HG03095 (cell line): Measurements from ENCODE around the gene ZNF785.
"Not testable (repeated sequence)": the region's sequence is repeated elsewhere in the genome, so short reads cannot be mapped to it uniquely, and the experiment has no call there.

Experiments
- ATAC-seq: cut with Tn5 transposase; IDR thresholded peaks from one replicate; pipeline ENCODE4 v1.9.1; 2021; ENCODE audit warnings: moderate library complexity; ENCODE audit not compliant: unreplicated experiment

The ZNF785 gene

GRCh38 chr16:30602616-30603277, 17.2 kb upstream of the ZNF785 start:
- no peak for ATAC-seq

- no peak for ATAC-seq
Observed at GRCh38 chr16:30601966-30602365, 16.5 kb upstream of the ZNF785 start.

GRCh38 chr16:30600929-30601328, 15.4 kb upstream of the ZNF785 start:
- no peak for ATAC-seq

- ATAC-seq, result no peak
Observed at GRCh38 chr16:30600215-30600614, 14.7 kb upstream of the ZNF785 start.

- no peak for ATAC-seq
Observed at GRCh38 chr16:30592871-30593270, 7.4 kb upstream of the ZNF785 start.

- ATAC-seq, result not testable (repeated sequence)
Observed at GRCh38 chr16:30590869-30591268, 5.4 kb upstream of the ZNF785 start.

- ATAC-seq, result not testable (repeated sequence)
Observed at GRCh38 chr16:30589582-30589981, 4.1 kb upstream of the ZNF785 start.

- ATAC-seq, result no peak
Observed at GRCh38 chr16:30588651-30589050, 3.2 kb upstream of the ZNF785 start.

GRCh38 chr16:30585022-30585399, 486 bp downstream of the ZNF785 start:
- ATAC-seq, result no peak

GRCh38 chr16:30582611-30583340, 2.7 kb downstream of the ZNF785 start:
- no peak for ATAC-seq

- ATAC-seq, result no peak
Observed at GRCh38 chr16:30581457-30581856, 4.0 kb downstream of the ZNF785 start.

- no peak for ATAC-seq
Observed at GRCh38 chr16:30574678-30575077, 10.8 kb downstream of the ZNF785 start.

- peak; percentile 73 for ATAC-seq
Observed at GRCh38 chr16:30571445-30572322, 13.8 kb downstream of the ZNF785 start, which contains the start of gene ZNF688. ZNF688 (minus strand) TSS chr16:30571714; CDS start chr16:30571629, 85 bp downstream.

- ATAC-seq, result no peak
Observed at GRCh38 chr16:30570636-30571444, 14.7 kb downstream of the ZNF785 start.

GRCh38 chr16:30569746-30570635, 15.5 kb downstream of the ZNF785 start:
- no peak for ATAC-seq

GRCh38 chr16:30569281-30569680, 16.2 kb downstream of the ZNF785 start:
- no peak for ATAC-seq

- ATAC-seq, result peak; percentile 33
Observed at GRCh38 chr16:30567991-30568638, 17.4 kb downstream of the ZNF785 start.

- ATAC-seq, result no peak
Observed at GRCh38 chr16:30567160-30567990, 18.1 kb downstream of the ZNF785 start.
